Bronchial epithelial cell (primary cell): ENCODE data around the gene CBX8. TPM values are rescaled to one million over a fixed set of nuclear protein-coding genes. Genes with fewer than 3 reads are reported as not detected.
"Not testable (repeated sequence)": the region's sequence is repeated elsewhere in the genome, so short reads cannot be mapped to it uniquely, and the experiment has no call there.

Experiments
- DNase-seq: peaks from one replicate; pipeline ENCODE4 v3.0.0-alpha.2; 2010; ENCODE audit warnings: low read depth
- FAIRE-seq: peaks from 2 replicates; lab custom pipeline; 2011; peaks lifted over from hg19 to GRCh38; lab: Jason Lieb, UNC
- H3K27me3 ChIP-seq: 2 replicates; pipeline ENCODE4 v1.5.1; 2011; ENCODE audit warnings: low read length; ENCODE audit not compliant: control insufficient read depth, insufficient read depth
- H3K36me3 ChIP-seq: 2 replicates; pipeline ENCODE4 v1.5.1; 2011; ENCODE audit warnings: low read length; ENCODE audit not compliant: control insufficient read depth, insufficient read depth
- H3K4me3 ChIP-seq: 2 replicates; pipeline ENCODE4 v1.5.1; 2011; ENCODE audit warnings: mild to moderate bottlenecking, low read depth, low read length, control low read depth
- CTCF ChIP-seq: IDR thresholded peaks from 2 replicates; pipeline ENCODE4 v1.5.1; 2011; ENCODE audit warnings: mild to moderate bottlenecking, moderate library complexity, low read length, control low read depth, inconsistent platforms; ENCODE audit not compliant: insufficient read depth, severe bottlenecking
- total RNA-seq: library from RNA; depleted of rRNA; stranded (reverse); fragments of >200 nt; gene quantifications from 2 replicates; pipeline ENCODE4 v1.2.1, GENCODE V29; 2014

The CBX8 gene
- total RNA-seq, 1 donor from 2014 or later: 2.6 TPM

GRCh38 chr17:79776376-79777119, 20.3 kb downstream of the CBX8 start:
- FAIRE-seq (no peak), DNase-seq (no peak)
- Histone ChIP-seq H3K27me3 (peaks cover 9% of the 10 kb centered on the region), H3K4me3 (no peak overlapping the region), H3K36me3 (no peaks in the 10 kb centered on the region)
- no peak for TF ChIP-seq CTCF

DNA sequence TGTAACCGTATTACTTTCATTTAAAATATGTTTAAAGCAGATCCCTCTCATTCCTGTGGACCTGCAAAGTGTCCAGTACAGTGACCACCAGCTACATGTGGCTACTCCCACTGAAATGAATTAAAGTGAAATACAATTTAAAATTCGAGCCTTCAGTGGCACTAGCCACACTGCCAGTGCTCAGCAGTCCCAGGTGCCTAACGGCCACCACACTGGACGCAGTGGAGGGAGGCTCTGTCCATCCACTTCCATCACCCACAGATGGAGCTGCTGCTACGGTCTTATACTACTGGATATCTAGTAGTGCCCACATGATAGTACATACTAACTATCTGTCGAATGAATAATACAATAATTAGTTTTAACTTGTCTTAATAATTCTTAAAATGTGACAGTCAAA, 21.2 kb downstream of the CBX8 start:
- FAIRE-seq (no peak), DNase-seq (no peak)
- no peak for TF ChIP-seq CTCF
- no peak overlapping the region for H3K4me3 ChIP-seq
- H3K36me3 ChIP-seq: no peaks in the 10 kb centered on the region
- H3K27me3 ChIP-seq: peaks cover 9% of the 10 kb centered on the region

DNA sequence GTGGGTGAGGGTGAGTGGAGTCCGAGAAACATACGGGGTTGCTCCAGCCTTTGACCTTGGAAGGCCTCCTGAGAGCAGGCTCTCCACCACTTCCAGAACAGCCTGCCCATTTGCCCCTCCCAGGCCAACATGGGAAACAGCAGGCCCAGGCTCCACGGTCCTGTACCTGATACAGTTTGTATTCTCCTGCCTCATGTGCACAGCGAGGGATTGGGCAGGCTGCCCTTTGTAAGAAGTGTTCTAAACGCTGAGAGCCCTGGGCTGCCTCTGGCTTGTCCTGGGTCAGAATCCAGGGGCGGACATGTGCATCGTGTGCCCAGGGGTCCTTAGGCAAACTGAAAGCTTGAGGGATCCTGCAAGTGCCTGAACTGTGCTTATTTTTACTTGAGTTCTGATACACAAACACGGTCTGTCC, 22.3 kb downstream of the CBX8 start:
- peaks cover 9% of the 10 kb centered on the region for H3K27me3 ChIP-seq
- no peaks in the 10 kb centered on the region for H3K36me3 ChIP-seq
- no peak for TF ChIP-seq CTCF
- no peak for DNase-seq
- no peak for FAIRE-seq
- no peak overlapping the region for H3K4me3 ChIP-seq

GRCh38 chr17:79772726-79773125, 24.2 kb downstream of the CBX8 start:
- not testable (repeated sequence) for H3K27me3 ChIP-seq, DNase-seq, H3K4me3 ChIP-seq, FAIRE-seq, H3K36me3 ChIP-seq

- FAIRE-seq (no peak), DNase-seq (no peak)
- no peaks in the 10 kb centered on the region for H3K36me3 ChIP-seq
- no peak overlapping the region for H3K4me3 ChIP-seq
- TF ChIP-seq CTCF: no peak
- H3K27me3 ChIP-seq: peaks cover 2% of the 10 kb centered on the region
Observed at GRCh38 chr17:79771276-79771675, 25.6 kb downstream of the CBX8 start.

- Histone ChIP-seq H3K4me3 (no peak overlapping the region), H3K27me3 (peaks cover 2% of the 10 kb centered on the region), H3K36me3 (no peaks in the 10 kb centered on the region)
- DNase-seq: no peak
- no peak for FAIRE-seq
- no peak for TF ChIP-seq CTCF
Observed at GRCh38 chr17:79769570-79770506, 27.0 kb downstream of the CBX8 start.
